GM19043 (cell line): ENCODE data around the gene APBB2.

Experiments
- ATAC-seq: cut with Tn5 transposase; IDR thresholded peaks from one replicate; pipeline ENCODE4 v1.9.1; 2021; ENCODE audit warnings: low read depth; ENCODE audit not compliant: unreplicated experiment

The APBB2 gene

DNA sequence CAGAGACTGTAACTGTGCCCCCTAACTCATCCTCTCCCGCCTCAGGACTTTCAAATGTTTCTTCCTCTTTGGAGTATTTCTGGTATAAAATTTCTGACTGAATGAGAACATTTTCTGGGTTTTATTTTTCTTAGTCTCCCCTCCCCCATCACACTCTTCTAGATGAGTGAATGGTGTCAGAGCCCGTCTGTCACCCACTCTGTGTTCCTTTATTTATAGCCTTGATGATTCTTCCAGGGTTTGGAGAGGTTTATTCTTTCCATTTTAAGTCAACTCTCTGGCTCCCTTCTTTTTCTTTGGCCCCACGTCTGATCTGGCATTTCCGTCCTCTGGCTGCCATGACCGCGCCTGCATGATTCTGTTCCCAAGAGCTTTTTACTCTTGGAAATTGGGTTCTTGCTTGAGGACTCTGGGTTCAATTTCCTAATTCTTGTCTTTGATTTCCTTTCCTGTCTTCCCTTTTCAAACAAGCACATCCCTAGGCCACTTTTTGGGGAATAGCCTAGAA lies 335.7 kb downstream of the APBB2 start:
- no peak for ATAC-seq

DNA sequence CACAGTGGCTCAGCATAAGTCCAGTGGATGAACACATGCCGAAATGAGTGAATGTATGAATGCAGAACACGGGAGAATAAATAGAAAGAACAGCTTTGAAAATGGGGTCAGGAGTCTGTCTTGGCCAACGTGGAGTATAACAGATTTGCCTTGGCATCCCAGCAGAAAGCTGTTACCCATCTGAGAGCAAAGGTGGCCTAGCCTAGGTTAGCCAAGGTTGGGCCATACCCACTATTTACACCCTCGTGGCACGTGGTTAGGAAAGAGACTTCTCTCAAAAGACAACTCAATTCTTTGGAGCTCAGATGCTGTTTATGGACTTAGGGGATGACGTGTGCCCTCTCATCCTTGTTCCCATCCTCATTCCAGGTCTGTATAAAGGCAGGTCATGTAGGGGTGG lies 337.3 kb downstream of the APBB2 start:
- ATAC-seq: no peak

DNA sequence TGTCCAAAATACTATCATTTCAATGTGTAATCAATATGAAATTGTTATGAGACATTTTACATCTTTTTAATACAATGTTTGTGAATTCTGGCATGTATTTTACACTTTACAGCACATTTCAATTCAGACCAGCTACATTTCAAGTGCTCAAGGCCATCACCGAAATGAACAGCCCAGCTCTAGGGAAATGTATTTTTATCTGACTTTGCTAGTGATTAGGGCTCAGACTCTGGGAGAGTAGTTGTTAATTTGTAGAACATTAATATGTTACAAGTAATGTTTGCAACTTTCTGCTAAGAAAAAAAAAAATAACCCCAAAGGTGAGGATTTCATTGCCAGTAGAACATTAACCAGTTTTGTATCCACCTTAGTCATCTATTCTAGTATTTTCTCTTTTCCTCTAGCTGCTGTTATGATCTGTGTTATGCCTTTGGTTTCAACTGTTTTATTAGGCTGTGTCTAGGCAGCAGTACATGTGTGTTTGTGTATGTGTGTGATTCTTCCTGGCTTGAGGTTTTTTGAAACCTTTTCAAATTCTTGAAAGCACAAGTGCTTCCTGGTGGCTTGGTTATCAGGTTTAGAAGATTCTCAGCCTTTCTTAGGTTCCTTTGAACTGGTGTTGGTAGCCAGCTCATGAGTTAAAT lies 338.7 kb downstream of the APBB2 start:
- ATAC-seq: no peak

GRCh38 chr4:40874901-40875300 lies 339.4 kb downstream of the APBB2 start:
- no peak for ATAC-seq

DNA sequence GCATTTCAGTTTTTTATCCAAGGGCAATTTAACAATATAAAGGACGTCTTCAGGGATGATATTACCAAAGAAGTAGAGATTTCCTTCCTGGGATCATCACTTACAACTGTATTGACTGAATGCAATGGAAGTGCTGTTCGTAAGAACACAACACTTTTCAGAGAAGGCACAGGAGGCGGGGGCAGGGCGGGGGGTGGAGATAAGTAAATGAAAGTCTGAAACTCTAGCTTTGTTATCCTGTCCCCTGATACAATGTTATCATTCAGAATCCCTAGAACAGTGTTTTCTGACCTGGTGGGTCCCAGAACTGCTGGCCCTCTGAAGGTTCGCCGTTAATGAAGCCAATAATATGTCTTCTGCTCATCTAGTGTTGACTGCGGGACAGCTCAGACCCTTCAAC lies 340.0 kb downstream of the APBB2 start:
- no peak for ATAC-seq

DNA sequence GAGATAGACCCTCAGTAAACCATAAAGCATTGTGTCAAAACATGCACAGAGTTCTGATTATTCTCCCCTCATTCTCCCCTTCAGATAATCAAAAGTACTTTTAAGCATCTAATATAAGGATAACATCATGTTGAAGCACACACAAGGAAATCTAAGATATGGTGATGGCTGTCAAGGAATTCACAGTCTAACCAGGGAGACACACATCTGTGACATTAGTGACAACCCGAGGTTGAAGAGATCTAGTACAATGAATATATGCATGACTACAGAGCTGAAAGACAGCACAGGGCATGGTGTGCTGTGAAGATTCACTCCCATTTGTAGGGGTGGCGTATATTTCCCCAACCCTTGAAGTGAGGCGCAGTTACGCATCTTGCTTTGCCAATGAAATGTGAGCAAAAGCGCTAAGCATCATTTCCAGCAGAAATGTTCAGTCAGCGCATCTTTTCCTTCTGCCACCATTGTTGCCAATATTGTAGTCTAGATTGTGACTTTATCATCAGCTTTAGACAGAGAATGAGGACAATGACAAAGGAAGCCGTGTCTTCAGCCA lies 342.6 kb downstream of the APBB2 start:
- ATAC-seq: no peak

- ATAC-seq: no peak
Measured at GRCh38 chr4:40870150-40870549, 344.2 kb downstream of the APBB2 start.

DNA sequence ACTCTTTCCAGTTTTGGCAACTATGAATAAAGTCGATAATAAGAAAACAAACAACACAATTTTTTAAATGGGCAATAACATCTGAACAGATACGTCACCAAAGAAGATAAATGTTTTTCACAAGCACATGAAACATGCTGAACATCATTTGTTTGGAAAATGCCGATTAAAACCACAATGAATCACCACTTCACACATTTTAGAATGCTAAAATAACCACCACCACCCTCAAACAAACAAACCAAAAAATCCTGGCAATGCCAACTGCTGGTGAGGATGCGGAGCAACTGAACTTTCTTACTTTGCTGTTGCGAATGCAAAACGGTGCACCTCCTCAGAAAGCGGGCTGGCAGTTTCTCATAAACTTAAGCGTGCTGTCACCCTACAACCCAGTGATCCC lies 348.6 kb downstream of the APBB2 start:
- ATAC-seq: no peak

- ATAC-seq: no peak
Measured at GRCh38 chr4:40864531-40864930, 349.8 kb downstream of the APBB2 start.

DNA sequence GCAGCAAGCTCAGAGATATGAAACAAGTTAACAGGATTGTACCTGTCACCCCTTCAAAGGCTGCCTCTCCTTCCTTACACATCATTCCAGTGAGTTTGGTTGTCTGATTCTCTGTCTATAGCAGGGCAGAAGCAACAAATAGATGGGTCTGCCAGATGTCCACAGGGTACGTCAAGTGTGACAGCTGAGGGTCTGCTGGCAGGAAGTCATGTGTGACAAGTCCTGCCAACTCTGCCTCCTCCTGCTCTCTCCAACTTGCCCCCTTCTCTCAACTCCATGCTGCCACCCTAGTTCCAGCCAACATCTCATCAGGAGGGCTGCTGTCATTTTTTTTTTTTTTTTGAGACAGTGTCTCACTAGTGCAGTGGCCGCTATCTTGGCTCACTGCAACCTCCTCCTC lies 355.4 kb downstream of the APBB2 start:
- no peak for ATAC-seq

DNA sequence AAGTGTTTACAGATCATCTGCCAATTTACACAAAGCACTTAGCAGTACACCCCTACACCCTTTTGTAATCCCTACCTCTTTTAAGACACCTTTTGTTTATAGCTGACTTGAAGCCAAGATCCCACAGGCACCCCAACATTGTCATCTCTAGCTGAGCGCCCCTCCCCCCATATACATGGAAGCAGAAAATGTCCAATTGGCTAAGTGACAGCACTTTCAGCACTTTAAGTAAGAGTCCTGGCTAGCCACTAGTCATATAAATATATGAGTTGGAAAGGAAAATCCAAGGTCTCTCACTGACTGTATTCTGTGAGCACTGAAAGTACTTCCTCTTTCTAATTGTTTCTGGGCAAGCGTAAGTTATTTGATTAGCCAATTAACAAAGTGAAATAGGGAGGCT lies 356.4 kb downstream of the APBB2 start:
- ATAC-seq: no peak

DNA sequence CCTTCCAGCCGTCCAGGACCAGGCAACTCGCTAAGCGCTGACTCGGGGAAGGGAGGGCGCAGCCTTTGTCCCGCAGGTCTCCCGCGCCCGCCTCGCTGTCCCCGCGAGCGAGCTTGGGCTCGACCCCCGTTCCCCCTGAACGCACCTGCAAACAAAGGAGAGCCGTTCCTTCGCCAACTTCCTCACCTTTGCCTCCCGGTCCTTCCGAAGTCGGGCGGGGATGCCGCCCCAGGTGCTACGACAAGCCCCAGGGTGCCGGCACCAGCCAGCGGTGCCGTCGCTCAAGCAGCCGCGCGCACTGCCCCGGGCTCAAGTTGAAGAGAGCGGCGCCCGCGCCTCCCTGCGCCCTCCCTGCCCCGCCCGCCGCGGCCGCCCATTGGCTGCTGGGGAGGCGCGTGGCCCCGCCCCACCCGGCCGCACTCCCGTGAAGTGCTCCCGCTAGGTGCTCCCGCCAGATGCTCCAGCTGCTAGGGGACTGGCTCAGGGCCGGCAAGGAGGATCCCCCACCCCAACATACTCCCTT lies 357.4 kb downstream of the APBB2 start:
- peak; percentile 90 for ATAC-seq

- ATAC-seq: no peak
Measured at GRCh38 chr4:40856277-40856839, 358.0 kb downstream of the APBB2 start.

- no peak for ATAC-seq
Measured at GRCh38 chr4:40850496-40850895, 363.8 kb downstream of the APBB2 start.

GRCh38 chr4:40848940-40849339 lies 365.4 kb downstream of the APBB2 start:
- no peak for ATAC-seq

DNA sequence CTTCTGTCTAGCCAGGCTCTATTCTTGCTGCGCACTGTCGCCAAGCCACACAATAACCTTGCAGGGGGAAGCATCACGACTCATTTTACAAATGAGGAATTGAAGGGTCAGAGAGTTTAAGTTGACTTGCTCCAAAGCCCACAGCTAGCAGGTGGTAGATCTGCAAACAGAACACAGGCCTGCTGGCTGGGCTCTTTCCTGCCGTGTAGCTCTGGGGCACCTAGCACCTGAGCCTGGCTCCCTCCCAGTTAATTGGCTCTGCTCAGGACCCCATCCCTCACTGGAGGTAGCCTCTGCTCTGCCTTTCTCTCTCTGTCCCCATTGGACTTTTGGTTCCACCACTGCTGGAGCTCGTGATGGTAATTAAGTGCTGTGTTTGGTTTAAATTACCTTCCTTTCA lies 366.1 kb downstream of the APBB2 start:
- no peak for ATAC-seq

- no peak for ATAC-seq
Measured at GRCh38 chr4:40846532-40846931, 367.8 kb downstream of the APBB2 start.

DNA sequence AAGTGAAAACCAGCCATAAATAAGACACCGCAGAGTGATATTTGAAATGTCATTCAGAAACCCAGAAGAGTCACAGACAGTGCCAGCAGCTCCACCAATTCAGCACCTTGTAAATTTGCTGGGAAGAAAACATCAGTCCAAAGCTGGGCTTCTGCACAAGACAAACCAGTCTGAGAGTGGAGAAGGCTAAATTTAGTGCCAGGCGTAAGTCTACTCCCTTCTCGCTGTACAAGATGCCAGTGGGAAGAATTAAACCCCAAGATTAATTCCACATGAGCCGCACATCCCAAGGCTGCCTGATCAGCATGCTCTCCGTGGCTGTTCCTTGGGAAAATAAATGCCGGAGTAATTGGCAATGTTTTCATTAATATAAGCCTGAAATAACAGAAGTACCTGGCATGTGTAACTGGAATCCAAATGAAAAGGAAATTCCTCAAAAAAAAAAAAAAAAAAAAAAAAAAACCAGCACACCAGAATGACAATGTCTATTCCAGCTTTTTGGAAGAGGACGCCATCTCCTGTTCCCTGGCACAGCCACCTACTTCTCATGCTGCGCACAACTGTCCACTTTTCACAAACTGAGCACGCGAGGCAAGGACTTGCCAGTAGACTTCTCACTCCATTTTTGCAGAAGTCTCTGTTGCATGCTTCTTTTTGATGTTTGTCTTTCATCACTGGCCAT lies 369.0 kb downstream of the APBB2 start:
- no peak for ATAC-seq

GRCh38 chr4:40844261-40844660 lies 370.1 kb downstream of the APBB2 start:
- no peak for ATAC-seq

DNA sequence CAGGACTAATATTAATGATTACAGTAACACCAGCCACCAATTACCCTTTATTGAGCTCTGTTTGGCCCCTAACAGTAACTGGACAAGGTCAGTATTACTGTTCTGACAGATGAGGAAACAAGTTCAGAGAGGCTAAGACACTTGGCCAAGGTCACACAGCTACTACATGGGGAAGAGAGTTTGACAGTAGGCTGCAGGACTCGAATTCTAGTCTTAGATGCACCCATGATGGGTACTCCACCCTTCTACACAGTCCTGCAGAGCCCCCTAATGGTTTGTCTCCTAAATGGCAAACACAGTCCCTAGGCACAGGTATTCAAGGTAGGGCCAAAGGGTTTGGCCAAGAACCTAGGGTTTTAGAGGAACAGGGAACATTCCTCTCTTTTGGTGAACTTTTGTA lies 370.6 kb downstream of the APBB2 start:
- ATAC-seq: no peak

DNA sequence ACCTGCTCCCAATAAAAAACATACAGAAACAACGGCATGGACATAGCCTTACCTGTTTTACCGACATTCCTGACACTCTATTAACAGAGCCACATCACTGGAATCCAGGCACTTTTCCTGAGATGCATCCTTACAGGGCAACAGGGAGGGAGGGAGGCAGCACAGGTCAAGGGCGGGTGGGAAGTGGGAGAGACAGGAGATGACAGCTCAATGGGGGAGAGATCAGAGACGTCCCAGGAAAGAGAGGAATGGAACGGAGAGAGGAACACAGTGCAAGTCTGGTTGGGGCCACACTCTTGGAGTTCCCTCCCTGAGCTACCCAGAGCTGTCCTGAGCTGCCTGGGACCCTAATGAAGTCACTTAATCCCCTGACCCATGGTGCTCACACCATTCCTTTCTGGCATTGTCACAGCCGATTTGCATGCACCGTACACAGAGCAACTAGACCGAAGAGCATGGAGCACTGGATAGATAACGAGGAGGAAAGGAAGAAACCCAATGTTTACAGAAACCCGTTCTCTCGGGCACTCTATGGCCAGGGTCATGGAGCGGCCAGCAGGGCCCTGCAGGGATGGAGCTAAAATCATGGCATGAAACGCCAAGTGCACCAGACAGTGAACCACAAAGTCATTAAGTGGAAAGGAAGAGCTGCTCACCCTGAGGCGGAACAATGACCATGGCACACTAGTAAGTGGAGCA lies 371.5 kb downstream of the APBB2 start:
- no peak for ATAC-seq
